ENCODE measurements around the gene MEX3A. TPM values are rescaled to one million over a fixed set of nuclear protein-coding genes. Genes with fewer than 3 reads are reported as not detected.

Gene MEX3A
- total RNA-seq, 1 experiment from 2014 or later, result 90.0 TPM

GRCh38 chr1:156090840-156091188 lies 8.5 kb upstream of the MEX3A start:
- ChIA-PET CTCF (interaction anchor here (1.0 to 2.3 kb wide), 2 partner anchors 39 to 134 kb away, joined by 9 to 11 read pairs; no protein-coding TSS in a partner anchor), POLR2A (ENCODE audit: low non-redundant PET) (no interaction called here)
- no TSS peak for BruUV-seq (replicated peaks)
- Histone ChIP-seq H3K27ac (ENCODE audit: low read depth, low read length, poor library complexity, severe bottlenecking) (no peak overlapping the region), H3K36me3 (ENCODE audit: insufficient read depth, low read length, poor library complexity, severe bottlenecking) (no peaks in the 10 kb centered on the region), H3K9me3 (ENCODE audit: low read depth, low read length, poor library complexity, severe bottlenecking) (no peaks in the 10 kb centered on the region), H3K27me3 (replicated peaks; ENCODE audit: insufficient read depth, low read depth, low read length, poor library complexity) (no peaks in the 10 kb centered on the region), H3K4me1 (ENCODE audit: insufficient read depth, low read length, poor library complexity, severe bottlenecking) (peaks cover 16% of the 10 kb centered on the region), H3K4me3 (ENCODE audit: low read depth, low read length, poor library complexity, severe bottlenecking) (no peak overlapping the region)
- DNase-seq (ENCODE audit: low spot score), result peak; percentile 87
- intact Hi-C loops (cut with micrococcal nuclease; ENCODE audit: unreplicated experiment), result loop anchor here (1.0 to 5.0 kb wide), 3 partner anchors 39 to 134 kb away; partner anchors contain the start of gene PMF1
- TF ChIP-seq EZH2 (IDR thresholded peaks at IDR 0.05; ENCODE audit: borderline replicate concordance, low read depth, low read length, poor library complexity, severe bottlenecking), result no peak
- peak; percentile 86 for TF ChIP-seq CTCF (conservative IDR thresholded peaks at IDR 0.05; ENCODE audit: low read depth, low read length)

GRCh38 chr1:156090138-156090839 lies 8.0 kb upstream of the MEX3A start:
- no peaks in the 10 kb centered on the region for H3K36me3 ChIP-seq (ENCODE audit: insufficient read depth, low read length, poor library complexity, severe bottlenecking)
- H3K4me3 ChIP-seq (ENCODE audit: low read depth, low read length, poor library complexity, severe bottlenecking), result no peak overlapping the region
- H3K9me3 ChIP-seq (ENCODE audit: low read depth, low read length, poor library complexity, severe bottlenecking), result no peaks in the 10 kb centered on the region
- peaks cover 16% of the 10 kb centered on the region for H3K4me1 ChIP-seq (ENCODE audit: insufficient read depth, low read length, poor library complexity, severe bottlenecking)
- ChIA-PET POLR2A (ENCODE audit: low non-redundant PET) (no interaction called here), CTCF (interaction anchor here (1.0 to 2.3 kb wide), 3 partner anchors 40 to 135 kb away, joined by 3 to 11 read pairs (median 9); no protein-coding TSS in a partner anchor)
- no peak for TF ChIP-seq CTCF (conservative IDR thresholded peaks at IDR 0.05; ENCODE audit: low read depth, low read length)
- TF ChIP-seq EZH2 (IDR thresholded peaks at IDR 0.05; ENCODE audit: borderline replicate concordance, low read depth, low read length, poor library complexity, severe bottlenecking), result no peak
- H3K27me3 ChIP-seq (replicated peaks; ENCODE audit: insufficient read depth, low read depth, low read length, poor library complexity), result no peaks in the 10 kb centered on the region
- intact Hi-C loops (cut with micrococcal nuclease; ENCODE audit: unreplicated experiment), result loop anchor here (1.0 to 5.0 kb wide), 3 partner anchors 40 to 135 kb away; partner anchors contain the start of gene PMF1
- peak overlapping the region; percentile 41 for H3K27ac ChIP-seq (ENCODE audit: low read depth, low read length, poor library complexity, severe bottlenecking)
- no TSS peak for BruUV-seq (replicated peaks)
- DNase-seq (ENCODE audit: low spot score), result no peak

GRCh38 chr1:156089704-156090103 lies 7.4 kb upstream of the MEX3A start:
- BruUV-seq (replicated peaks), result no TSS peak
- ChIA-PET CTCF (interaction anchor here (1.4 to 2.3 kb wide), 2 partner anchors 40 to 136 kb away, joined by 3 to 11 read pairs; no protein-coding TSS in a partner anchor), POLR2A (ENCODE audit: low non-redundant PET) (no interaction called here)
- TF ChIP-seq EZH2 (IDR thresholded peaks at IDR 0.05; ENCODE audit: borderline replicate concordance, low read depth, low read length, poor library complexity, severe bottlenecking) (no peak), CTCF (conservative IDR thresholded peaks at IDR 0.05; ENCODE audit: low read depth, low read length) (no peak)
- Histone ChIP-seq H3K27ac (ENCODE audit: low read depth, low read length, poor library complexity, severe bottlenecking) (peak overlapping the region; percentile 41), H3K27me3 (replicated peaks; ENCODE audit: insufficient read depth, low read depth, low read length, poor library complexity) (no peaks in the 10 kb centered on the region), H3K9me3 (ENCODE audit: low read depth, low read length, poor library complexity, severe bottlenecking) (no peaks in the 10 kb centered on the region), H3K4me1 (ENCODE audit: insufficient read depth, low read length, poor library complexity, severe bottlenecking) (peaks cover 16% of the 10 kb centered on the region), H3K36me3 (ENCODE audit: insufficient read depth, low read length, poor library complexity, severe bottlenecking) (no peaks in the 10 kb centered on the region), H3K4me3 (ENCODE audit: low read depth, low read length, poor library complexity, severe bottlenecking) (no peak overlapping the region)
- DNase-seq (ENCODE audit: low spot score), result no peak
- intact Hi-C loops (cut with micrococcal nuclease; ENCODE audit: unreplicated experiment), result loop anchor here (1.0 to 5.0 kb wide), 3 partner anchors 41 to 136 kb away; partner anchors contain the start of gene PMF1
